Measurements from ENCODE around the gene IRAG1. TPM values are rescaled to one million over a fixed set of nuclear protein-coding genes. Genes with fewer than 3 reads are reported as not detected.

Gene IRAG1
- total RNA-seq, 4 donors from 2014 or later, result 3.5 to 48.4 (median 9.9) TPM

DNA sequence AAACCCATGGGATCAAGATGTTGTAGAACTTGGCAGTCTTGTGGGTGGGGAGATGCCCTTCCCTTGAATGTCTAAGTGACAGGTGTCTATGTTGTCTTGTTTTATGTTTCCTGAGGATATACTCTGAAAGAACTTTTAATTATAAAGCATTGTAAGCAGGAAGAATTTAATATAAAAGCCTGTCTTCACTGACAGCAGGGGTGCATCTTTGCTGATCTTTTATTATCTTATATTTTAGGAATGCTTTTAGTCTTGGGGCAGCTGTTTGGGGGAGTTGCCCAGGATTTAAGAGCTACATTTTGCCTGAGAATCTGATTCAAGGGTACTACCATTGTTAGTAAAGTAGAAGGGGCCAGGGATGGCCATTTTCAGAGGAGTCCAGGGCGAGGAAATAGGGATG, 43.4 kb downstream of the IRAG1 start:
- WGBS, 2 donors, result 33 to 91% methylated on average over 1 of the region's 1 CpG
- peaks cover 15 to 90% (median 54%) of the 10 kb centered on the region in 3 donors for H3K4me1 ChIP-seq
- H3K36me3 ChIP-seq, result no peaks in the 10 kb centered on the region
- no peak for TF ChIP-seq POLR2A (IDR thresholded peaks at IDR 0.05)
- TF ChIP-seq, protein P1, sequence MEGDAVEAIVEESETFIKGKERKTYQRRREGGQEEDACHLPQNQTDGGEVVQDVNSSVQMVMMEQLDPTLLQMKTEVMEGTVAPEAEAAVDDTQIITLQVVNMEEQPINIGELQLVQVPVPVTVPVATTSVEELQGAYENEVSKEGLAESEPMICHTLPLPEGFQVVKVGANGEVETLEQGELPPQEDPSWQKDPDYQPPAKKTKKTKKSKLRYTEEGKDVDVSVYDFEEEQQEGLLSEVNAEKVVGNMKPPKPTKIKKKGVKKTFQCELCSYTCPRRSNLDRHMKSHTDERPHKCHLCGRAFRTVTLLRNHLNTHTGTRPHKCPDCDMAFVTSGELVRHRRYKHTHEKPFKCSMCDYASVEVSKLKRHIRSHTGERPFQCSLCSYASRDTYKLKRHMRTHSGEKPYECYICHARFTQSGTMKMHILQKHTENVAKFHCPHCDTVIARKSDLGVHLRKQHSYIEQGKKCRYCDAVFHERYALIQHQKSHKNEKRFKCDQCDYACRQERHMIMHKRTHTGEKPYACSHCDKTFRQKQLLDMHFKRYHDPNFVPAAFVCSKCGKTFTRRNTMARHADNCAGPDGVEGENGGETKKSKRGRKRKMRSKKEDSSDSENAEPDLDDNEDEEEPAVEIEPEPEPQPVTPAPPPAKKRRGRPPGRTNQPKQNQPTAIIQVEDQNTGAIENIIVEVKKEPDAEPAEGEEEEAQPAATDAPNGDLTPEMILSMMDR (IDR thresholded peaks at IDR 0.05), result no peak
- DNase-seq, result no peak
- H3K27me3 ChIP-seq, result no peaks in the 10 kb centered on the region
- intact Hi-C loops (cut with DNase I), result loop anchor here (10.0 kb wide), 1 partner anchor 245 kb away; no protein-coding TSS in a partner anchor
- no peak overlapping the region for H3K4me3 ChIP-seq
- H3K27ac ChIP-seq, result peak overlapping the region in 3 of 4 donors; percentile 0 to 90 (median 89)
- no peaks in the 10 kb centered on the region for H3K9me3 ChIP-seq

DNA sequence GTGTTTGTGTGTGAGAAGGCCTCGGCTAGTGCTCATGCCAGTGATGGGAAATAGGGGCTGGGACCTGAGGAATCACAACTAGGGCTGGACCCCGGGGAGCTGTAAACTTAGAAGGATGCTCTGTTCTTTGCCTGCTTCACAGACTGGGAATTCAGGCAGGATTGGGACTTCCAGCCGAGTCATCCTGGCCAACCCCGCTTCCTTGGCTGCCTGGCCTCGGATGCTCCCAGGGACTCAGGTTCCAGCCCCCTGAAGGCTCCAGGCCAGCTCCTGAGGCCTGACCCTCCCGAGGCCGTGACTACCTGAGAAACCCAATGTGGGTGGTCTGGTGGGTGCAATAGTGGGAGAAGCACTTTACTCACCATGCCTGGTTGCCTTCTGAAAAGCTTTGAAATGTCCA, 44.7 kb downstream of the IRAG1 start:
- WGBS, 2 donors, result 86% methylated on average over 4 of the region's 7 CpGs
- intact Hi-C loops (cut with DNase I), result no loop called here
- H3K4me1 ChIP-seq, result peaks cover 14 to 82% (median 43%) of the 10 kb centered on the region in 3 donors
- H3K27ac ChIP-seq, result peak overlapping the region in 3 of 4 donors; percentile 10 to 53 (median 38)
- DNase-seq, result no peak
- no peaks in the 10 kb centered on the region for H3K36me3 ChIP-seq
- H3K4me3 ChIP-seq, result no peak overlapping the region
- no peak for TF ChIP-seq POLR2A (IDR thresholded peaks at IDR 0.05)
- TF ChIP-seq, protein P1 (IDR thresholded peaks at IDR 0.05), result no peak
- H3K9me3 ChIP-seq, result no peaks in the 10 kb centered on the region
- H3K27me3 ChIP-seq, result no peaks in the 10 kb centered on the region

GRCh38 chr11:10646681-10647355, 46.7 kb downstream of the IRAG1 start:
- H3K9me3 ChIP-seq, result no peaks in the 10 kb centered on the region
- H3K27me3 ChIP-seq, result no peaks in the 10 kb centered on the region
- TF ChIP-seq POLR2A (IDR thresholded peaks at IDR 0.05), result no peak
- TF ChIP-seq, protein P1 (IDR thresholded peaks at IDR 0.05), result no peak
- H3K27ac ChIP-seq, result peak overlapping the region in 3 of 4 donors; percentile 10 to 41 (median 38)
- H3K36me3 ChIP-seq, result no peaks in the 10 kb centered on the region
- no peak overlapping the region for H3K4me3 ChIP-seq
- WGBS, 2 donors, result 84 to 87% methylated on average over 3 to 6 of the region's 8 CpGs
- peaks cover 0 to 71% (median 34%) of the 10 kb centered on the region in 3 donors for H3K4me1 ChIP-seq
- intact Hi-C loops (cut with DNase I), result no loop called here
- DNase-seq, result no peak

DNA sequence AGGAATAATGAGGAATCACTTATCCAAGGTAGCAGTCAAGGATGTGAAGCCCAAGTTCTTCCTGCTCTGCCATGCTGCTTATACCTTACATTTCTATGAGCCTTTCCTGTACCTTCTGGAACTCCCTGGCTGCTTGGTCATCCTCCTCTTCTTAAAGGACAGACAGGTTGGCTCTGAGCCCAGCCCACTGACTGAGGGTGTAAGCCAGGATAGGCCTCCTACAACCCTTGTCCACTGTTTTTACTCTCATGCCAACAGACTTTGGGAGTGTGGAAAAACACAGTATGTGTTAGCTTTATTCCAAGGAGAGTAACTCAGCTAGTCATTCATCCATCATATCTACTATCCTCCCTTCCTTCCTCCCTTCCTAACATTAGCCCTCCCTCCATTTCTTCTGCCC, 47.5 kb downstream of the IRAG1 start:
- H3K27ac ChIP-seq, result peak overlapping the region in 3 of 4 donors; percentile 38 to 42 (median 41)
- intact Hi-C loops (cut with DNase I), result no loop called here
- no peaks in the 10 kb centered on the region for H3K27me3 ChIP-seq
- no peaks in the 10 kb centered on the region for H3K36me3 ChIP-seq
- DNase-seq, result no peak
- peaks cover 0 to 71% (median 32%) of the 10 kb centered on the region in 3 donors for H3K4me1 ChIP-seq
- no peaks in the 10 kb centered on the region for H3K9me3 ChIP-seq
- TF ChIP-seq POLR2A (IDR thresholded peaks at IDR 0.05), result no peak
- TF ChIP-seq, protein P1 (IDR thresholded peaks at IDR 0.05), result no peak
- no peak overlapping the region for H3K4me3 ChIP-seq

DNA sequence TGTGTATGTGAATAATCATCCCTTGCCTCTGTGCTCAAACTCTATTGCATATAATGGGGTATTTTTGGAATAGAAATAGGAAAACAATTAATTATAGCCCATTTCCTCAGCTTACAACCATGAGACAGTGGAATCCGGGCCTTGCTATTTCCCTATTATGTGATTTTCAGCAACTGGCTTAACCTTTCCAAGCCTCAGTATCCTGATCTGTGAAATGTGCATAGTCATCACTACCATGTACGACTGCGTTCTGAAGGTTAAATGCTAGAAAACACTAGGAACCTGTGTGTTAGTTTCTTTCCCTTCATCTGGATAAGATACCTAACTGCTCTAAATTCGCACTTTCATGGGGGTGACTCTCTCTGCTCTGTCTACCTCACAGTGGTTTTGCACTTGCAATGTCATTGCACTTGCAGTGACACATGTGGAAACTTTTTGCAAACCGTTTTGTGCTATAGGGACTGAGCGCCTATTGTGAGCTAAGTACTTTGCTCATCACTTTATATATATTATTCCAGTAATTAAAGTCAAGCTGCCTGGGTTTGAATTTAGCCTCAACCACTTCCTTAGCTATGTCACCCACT, 48.3 kb downstream of the IRAG1 start:
- 72 to 84% methylated on average over 6 of the region's 6 CpGs for WGBS, 2 donors
- Histone ChIP-seq H3K27ac (peak overlapping the region in 2 of 4 donors; percentile 9 to 42), H3K4me1 (peaks cover 5 to 71% (median 30%) of the 10 kb centered on the region in 3 donors), H3K4me3 (no peak overlapping the region), H3K36me3 (no peaks in the 10 kb centered on the region), H3K9me3 (no peaks in the 10 kb centered on the region), H3K27me3 (no peaks in the 10 kb centered on the region)
- no peak for DNase-seq
- intact Hi-C loops (cut with DNase I), result no loop called here
- TF ChIP-seq, protein P1 (IDR thresholded peaks at IDR 0.05), result no peak
- no peak for TF ChIP-seq POLR2A (IDR thresholded peaks at IDR 0.05)
